NT2/D1 (cell line): ENCODE measurements around the gene SIK2.

ENCODE experiments used
- SUZ12 ChIP-seq: IDR thresholded peaks from 2 replicates; pipeline ENCODE4 v1.6.1; 2011; ENCODE audit not compliant: insufficient read length, insufficient read depth; ENCODE audit errors: extremely low read depth
- YY1 ChIP-seq: IDR thresholded peaks from 2 replicates; pipeline ENCODE4 v1.6.1; 2011; ENCODE audit not compliant: insufficient read length, insufficient read depth
- ZNF274 ChIP-seq: IDR thresholded peaks from 2 replicates; pipeline ENCODE4 v1.6.1; 2011; ENCODE audit warnings: mild to moderate bottlenecking, low read depth, low read length

GRCh38 chr11:111635706-111636045 is 33.4 kb downstream of the SIK2 start:
- TF ChIP-seq YY1 (no peak), SUZ12 (no peak), ZNF274 (no peak)
